Activated T-helper 1 cell treated with anti-CD3 and anti-CD28 coated beads, Interleukin-12 subunit alpha, Interleukin-12 subunit beta, Interleukin-2, Interleukin-4 antibody, amounts not matched to agents 30 ng/mL and 10 ng/mL and 1 ng/mL, durations not matched to agents 14 hours and 24 hours and 36 hours (primary cell): Measurements from ENCODE around the gene MED12L. TPM values are rescaled to one million over a fixed set of nuclear protein-coding genes. Genes with fewer than 3 reads are reported as not detected.

ENCODE experiments used
- DNase-seq: peaks from one replicate; pipeline ENCODE4 v3.0.0; 2021; ENCODE audit warnings: low spot score
- H3K27ac Mint-ChIP-seq: one replicate; pipeline ENCODE4 v1.8.0; 2021; ENCODE audit warnings: mild to moderate bottlenecking, mixed read lengths
- H3K27me3 Mint-ChIP-seq: one replicate; pipeline ENCODE4 v1.8.0; 2022; ENCODE audit warnings: mild to moderate bottlenecking, moderate library complexity, mixed read lengths; ENCODE audit not compliant: insufficient read depth
- H3K36me3 Mint-ChIP-seq: one replicate; pipeline ENCODE4 v1.8.0; 2021; ENCODE audit warnings: low read depth, mixed read lengths
- H3K4me1 Mint-ChIP-seq: one replicate; pipeline ENCODE4 v1.8.0; 2021; ENCODE audit warnings: low read depth, mixed read lengths
- H3K4me3 Mint-ChIP-seq: one replicate; pipeline ENCODE4 v1.8.0; 2021; ENCODE audit warnings: mild to moderate bottlenecking, moderate library complexity, mixed read lengths
- H3K9me3 Mint-ChIP-seq: one replicate; pipeline ENCODE4 v1.8.0; 2021; ENCODE audit warnings: mixed read lengths
- intact Hi-C: fragments of 100-400 bp; cut with micrococcal nuclease; formaldehyde crosslinking; loops from one replicate; pipeline ENCODE4 v1.15.1; 2024
- total RNA-seq: library from RNA; stranded (reverse); gene quantifications from 2 replicates; pipeline ENCODE4 v1.2.3, GENCODE V29; 2022

MED12L gene
- total RNA-seq, 1 donor from 2014 or later, result 5.1 TPM

- Mint-ChIP-seq H3K4me3 (no peak overlapping the region), H3K27me3 (peaks cover 1% of the 10 kb centered on the region), H3K4me1 (peaks cover 37% of the 10 kb centered on the region), H3K9me3 (no peaks in the 10 kb centered on the region), H3K27ac (no peak overlapping the region), H3K36me3 (peaks cover 3% of the 10 kb centered on the region)
- intact Hi-C loops, result no loop called here
- DNase-seq, result no peak
Observed at GRCh38 chr3:151178208-151178845, 92.9 kb downstream of the MED12L start.

GRCh38 chr3:151182349-151183079, 97.0 kb downstream of the MED12L start:
- H3K27me3 Mint-ChIP-seq, result peaks cover 1% of the 10 kb centered on the region
- peaks cover 9% of the 10 kb centered on the region for H3K36me3 Mint-ChIP-seq
- no peaks in the 10 kb centered on the region for H3K9me3 Mint-ChIP-seq
- intact Hi-C loops, result loop anchor here (1.0 to 2.0 kb wide), 3 partner anchors 9 to 20 kb away; partner anchors contain the start of gene GPR171
- DNase-seq, result no peak
- H3K4me1 Mint-ChIP-seq, result peaks cover 52% of the 10 kb centered on the region
- H3K4me3 Mint-ChIP-seq, result peak overlapping the region; percentile 4
- H3K27ac Mint-ChIP-seq, result peak overlapping the region; percentile 54

GRCh38 chr3:151183265-151183671, 97.8 kb downstream of the MED12L start:
- Mint-ChIP-seq H3K4me3 (peak overlapping the region; percentile 69), H3K9me3 (no peaks in the 10 kb centered on the region), H3K36me3 (peaks cover 9% of the 10 kb centered on the region), H3K27ac (peak overlapping the region; percentile 77), H3K4me1 (peaks cover 58% of the 10 kb centered on the region), H3K27me3 (peaks cover 1% of the 10 kb centered on the region)
- DNase-seq, result peak; percentile 33
- intact Hi-C loops, result loop anchor here (1.0 to 2.0 kb wide), 3 partner anchors 8 to 20 kb away; partner anchors contain the start of gene GPR171

DNA sequence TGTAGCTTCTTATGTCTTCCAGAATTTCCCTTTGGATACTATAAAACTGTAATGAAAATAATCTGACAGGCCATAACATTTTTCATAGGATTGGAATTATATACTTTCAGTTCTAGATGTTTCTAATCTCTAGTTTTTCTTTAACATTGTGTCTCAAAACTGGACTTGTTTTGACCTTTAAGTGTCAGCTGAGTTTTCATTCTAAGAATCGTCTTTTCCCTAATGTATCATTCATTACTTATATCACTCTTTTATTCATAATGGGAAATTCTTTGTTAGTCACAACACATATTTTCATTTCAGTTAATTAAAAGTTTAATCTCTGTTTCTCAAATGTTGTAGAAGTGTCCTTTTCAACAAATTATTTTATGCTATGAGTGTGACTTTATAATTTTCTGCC, 105.6 kb downstream of the MED12L start:
- Mint-ChIP-seq H3K27ac (peak overlapping the region; percentile 89), H3K27me3 (no peaks in the 10 kb centered on the region), H3K4me1 (peaks cover 56% of the 10 kb centered on the region), H3K36me3 (peaks cover 33% of the 10 kb centered on the region), H3K4me3 (peak overlapping the region; percentile 53), H3K9me3 (peaks cover 16% of the 10 kb centered on the region)
- intact Hi-C loops, result loop anchor here (1.0 kb wide), 3 partner anchors 8 to 12 kb away; partner anchors contain the start of gene GPR171
- no peak for DNase-seq

DNA sequence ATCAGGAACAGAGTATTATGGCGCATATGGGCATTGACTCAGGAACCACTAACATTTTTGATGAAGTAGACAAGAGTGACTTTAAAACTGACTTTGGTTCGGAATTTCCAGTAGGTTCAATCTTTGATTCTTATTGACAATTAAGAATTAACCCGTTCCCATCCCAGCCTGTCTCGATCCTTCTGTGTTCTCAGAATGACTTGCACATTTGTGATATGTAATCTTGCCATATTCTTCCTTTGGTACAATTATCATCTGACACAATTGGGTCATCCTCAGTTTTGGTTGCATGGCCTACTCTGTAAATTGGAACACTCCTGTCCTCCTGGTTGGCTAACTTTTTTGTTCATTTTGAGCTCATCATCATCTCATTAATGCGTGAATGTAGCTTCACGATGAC, 107.1 kb downstream of the MED12L start:
- Mint-ChIP-seq H3K27me3 (no peaks in the 10 kb centered on the region), H3K4me1 (peaks cover 52% of the 10 kb centered on the region), H3K36me3 (peaks cover 39% of the 10 kb centered on the region), H3K27ac (no peak overlapping the region), H3K4me3 (no peak overlapping the region), H3K9me3 (peaks cover 16% of the 10 kb centered on the region)
- intact Hi-C loops, result no loop called here
- no peak for DNase-seq

- Mint-ChIP-seq H3K4me3 (no peak overlapping the region), H3K4me1 (peaks cover 45% of the 10 kb centered on the region), H3K27me3 (no peaks in the 10 kb centered on the region), H3K9me3 (peaks cover 12% of the 10 kb centered on the region), H3K36me3 (peaks cover 61% of the 10 kb centered on the region), H3K27ac (peak overlapping the region; percentile 66)
- no peak for DNase-seq
- intact Hi-C loops, result no loop called here
Observed at GRCh38 chr3:151195826-151196225, 110.4 kb downstream of the MED12L start.

DNA sequence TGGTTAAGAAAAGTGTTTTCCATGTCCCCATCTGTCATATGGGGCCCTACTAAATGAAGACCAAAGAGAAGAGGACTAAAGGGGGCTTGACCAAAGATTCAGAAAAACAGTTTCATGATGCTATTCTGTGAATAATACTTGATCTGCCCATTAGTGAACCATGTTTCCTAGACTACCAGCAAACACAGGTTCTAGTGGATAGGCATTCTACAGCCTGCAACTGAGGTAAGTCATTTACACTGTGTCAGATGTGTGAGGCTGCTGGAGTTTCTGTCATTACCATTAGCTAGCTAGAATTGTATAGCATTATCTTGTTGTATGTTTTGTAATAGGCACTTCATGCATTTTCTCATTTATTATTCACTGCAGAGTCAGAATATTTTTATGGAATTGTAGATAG, 111.0 kb downstream of the MED12L start:
- no peak for DNase-seq
- intact Hi-C loops, result no loop called here

GRCh38 chr3:151197228-151197627, 111.8 kb downstream of the MED12L start:
- Mint-ChIP-seq H3K4me1 (peaks cover 45% of the 10 kb centered on the region), H3K27me3 (no peaks in the 10 kb centered on the region), H3K27ac (no peak overlapping the region), H3K36me3 (peaks cover 64% of the 10 kb centered on the region), H3K4me3 (no peak overlapping the region), H3K9me3 (peaks cover 5% of the 10 kb centered on the region)
- no peak for DNase-seq
- intact Hi-C loops, result no loop called here

More for the DNA sequence above, 111.0 kb downstream of the MED12L start:
- Mint-ChIP-seq H3K27me3 (no peaks in the 10 kb centered on the region), H3K4me1 (peaks cover 45% of the 10 kb centered on the region), H3K36me3 (peaks cover 62% of the 10 kb centered on the region), H3K4me3 (peak overlapping the region; percentile 33), H3K27ac (peak overlapping the region; percentile 66), H3K9me3 (peaks cover 6% of the 10 kb centered on the region)

DNA sequence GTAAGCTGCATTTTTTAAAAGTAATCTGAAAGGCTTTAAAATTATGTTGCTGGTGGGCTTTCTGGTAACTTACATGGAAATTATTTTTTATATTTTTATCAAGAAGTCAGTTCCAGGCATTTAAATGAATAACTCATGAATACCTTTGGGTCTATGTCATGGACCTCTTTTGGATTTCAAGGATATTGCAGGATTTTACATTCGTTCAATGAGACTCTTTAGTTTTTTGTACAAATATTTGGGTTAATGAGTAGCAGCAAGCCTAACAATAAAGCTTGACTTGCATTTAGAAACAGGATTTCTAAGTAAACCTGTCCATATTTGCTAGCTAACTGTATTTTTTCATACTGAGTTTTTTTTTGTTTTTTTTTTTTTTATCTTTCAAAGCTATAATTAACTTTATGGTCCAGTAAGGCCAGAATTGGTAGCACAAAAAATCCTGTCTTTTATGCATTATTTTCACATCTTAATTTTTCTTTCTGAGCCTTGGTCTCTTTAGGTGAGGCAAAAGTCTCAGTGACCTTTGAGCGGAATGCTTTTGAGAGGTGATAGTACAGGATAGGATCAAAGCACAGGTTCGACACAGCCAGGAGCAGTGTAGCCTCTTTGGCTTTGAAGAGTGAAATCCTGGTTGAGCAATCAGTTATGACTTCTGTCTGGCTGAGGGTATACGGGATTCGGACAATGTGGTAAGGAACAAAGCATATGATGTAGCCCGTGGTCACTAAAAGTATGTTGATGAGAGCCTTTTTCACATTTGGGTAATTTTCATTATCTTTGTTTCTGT, 112.7 kb downstream of the MED12L start:
- H3K4me3 Mint-ChIP-seq, result peak overlapping the region; percentile 96
- intact Hi-C loops, result no loop called here
- no peak for DNase-seq
- peaks cover 50% of the 10 kb centered on the region for H3K4me1 Mint-ChIP-seq
- no peaks in the 10 kb centered on the region for H3K27me3 Mint-ChIP-seq
- peak overlapping the region; percentile 99 for H3K27ac Mint-ChIP-seq
- peaks cover 60% of the 10 kb centered on the region for H3K36me3 Mint-ChIP-seq
- no peaks in the 10 kb centered on the region for H3K9me3 Mint-ChIP-seq

GRCh38 chr3:151198849-151199248, 113.4 kb downstream of the MED12L start:
- intact Hi-C loops, result loop anchor here (1.0 kb wide), 2 partner anchors 8 to 28 kb away; no protein-coding TSS in a partner anchor
- H3K36me3 Mint-ChIP-seq, result peaks cover 57% of the 10 kb centered on the region

DNA sequence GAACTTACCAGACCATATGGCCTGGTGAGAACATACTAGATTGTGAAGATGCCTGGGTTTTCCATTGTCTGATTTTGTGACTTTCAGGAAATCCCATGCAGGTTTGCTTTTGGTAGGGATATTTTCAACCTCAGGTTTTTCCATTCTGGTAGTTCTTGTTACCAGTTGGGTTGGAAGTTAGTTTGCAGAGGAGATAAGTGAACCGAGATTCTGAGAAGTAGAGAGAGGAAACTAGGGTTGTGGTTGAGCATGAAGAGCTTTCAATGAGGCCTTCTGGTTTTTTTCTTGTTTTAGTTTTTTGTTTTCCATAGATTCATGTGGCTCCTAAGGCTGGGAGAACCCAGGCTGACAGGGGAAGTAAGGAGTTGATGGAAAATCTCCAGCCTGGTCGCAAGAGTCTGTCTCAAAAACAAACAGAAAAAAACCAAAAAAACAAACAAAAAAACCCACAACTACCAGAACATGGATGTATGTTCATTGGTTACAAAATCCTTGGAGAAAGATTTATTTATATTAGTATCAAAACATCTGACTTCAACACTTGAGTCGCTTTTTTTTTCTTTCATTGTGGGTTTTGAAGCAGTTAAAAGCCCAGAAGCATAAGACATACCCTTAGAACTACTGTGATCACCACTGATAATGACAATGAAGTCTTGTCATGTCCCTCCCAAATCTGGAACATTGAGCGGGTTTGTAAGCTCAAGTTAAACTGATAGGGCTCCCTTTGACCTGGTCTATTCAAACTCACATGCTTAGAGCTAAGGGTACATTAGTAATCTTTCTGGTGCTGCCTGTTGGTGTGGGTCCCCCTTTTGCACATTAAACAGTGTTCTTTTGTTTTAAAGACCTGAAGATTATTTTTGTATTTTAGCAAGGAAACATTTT, 114.3 kb downstream of the MED12L start:
- Mint-ChIP-seq H3K36me3 (peaks cover 51% of the 10 kb centered on the region), H3K4me3 (peak overlapping the region; percentile 96), H3K4me1 (peaks cover 54% of the 10 kb centered on the region), H3K27ac (peak overlapping the region; percentile 99), H3K9me3 (no peaks in the 10 kb centered on the region), H3K27me3 (no peaks in the 10 kb centered on the region)
- no peak for DNase-seq
- intact Hi-C loops, result loop anchor here (1.0 to 10.0 kb wide), 11 partner anchors 8 to 1965 kb away; partner anchors contain the start of genes EIF2A, MED12L, RAP2B and SELENOT

More at GRCh38 chr3:151198849-151199248, 113.4 kb downstream of the MED12L start:
- H3K4me1 Mint-ChIP-seq, result peaks cover 52% of the 10 kb centered on the region
- H3K4me3 Mint-ChIP-seq, result peak overlapping the region; percentile 96
- H3K9me3 Mint-ChIP-seq, result no peaks in the 10 kb centered on the region
- peak overlapping the region; percentile 99 for H3K27ac Mint-ChIP-seq
- no peak for DNase-seq
- H3K27me3 Mint-ChIP-seq, result no peaks in the 10 kb centered on the region

DNA sequence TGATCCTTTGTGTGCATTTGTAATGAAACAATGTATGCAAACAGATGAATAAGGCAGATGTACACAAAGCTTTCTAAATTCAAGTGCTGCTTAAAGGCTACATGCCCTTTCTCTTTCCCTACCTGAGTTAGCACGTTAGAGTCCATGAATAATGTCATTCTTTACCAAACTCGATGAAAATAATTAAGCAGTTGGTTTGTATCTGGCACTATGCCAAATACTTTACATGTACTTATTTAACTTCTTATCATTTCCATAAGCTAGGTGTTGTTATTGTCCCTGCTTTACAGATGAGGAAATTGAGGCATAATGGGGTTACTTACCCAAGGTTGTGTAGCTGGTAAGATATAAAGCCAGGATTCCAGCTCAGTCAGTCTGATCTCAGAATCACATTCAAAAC, 115.1 kb downstream of the MED12L start:
- Mint-ChIP-seq H3K36me3 (peaks cover 51% of the 10 kb centered on the region), H3K4me1 (peaks cover 61% of the 10 kb centered on the region), H3K27me3 (no peaks in the 10 kb centered on the region), H3K9me3 (no peaks in the 10 kb centered on the region), H3K27ac (peak overlapping the region; percentile 99), H3K4me3 (peak overlapping the region; percentile 96)
- DNase-seq, result no peak
- intact Hi-C loops, result loop anchor here (1.0 to 10.0 kb wide), 9 partner anchors 9 to 1964 kb away; partner anchors contain the start of genes EIF2A, MED12L, RAP2B and SELENOT
